Lower lobe of right lung (tissue), 2 donors: ENCODE results near the gene LMF2. TPM values are rescaled to one million over a fixed set of nuclear protein-coding genes. Genes with fewer than 3 reads are reported as not detected.

Experiments used
- ATAC-seq, 2 donors: fragments of 200-7000 bp; cut with Tn5 transposase; one replicate each; pipeline ENCODE4 v1.9.1; 2020 to 2022; ENCODE audit warnings: mild to moderate bottlenecking in 2 of 2, moderate library complexity in 2 of 2
- DNase-seq: peaks from one replicate; pipeline ENCODE4 v3.0.0-alpha.2; 2020
- H3K27ac ChIP-seq: fragments of 200-600 bp; one replicate; pipeline ENCODE4 v1.8.0; 2022
- H3K27me3 ChIP-seq: fragments of 200-600 bp; one replicate; pipeline ENCODE4 v1.8.0; 2022; ENCODE audit warnings: low read depth
- H3K36me3 ChIP-seq: fragments of 200-600 bp; one replicate; pipeline ENCODE4 v1.8.0; 2022; ENCODE audit warnings: mild to moderate bottlenecking
- H3K4me1 ChIP-seq: fragments of 200-600 bp; one replicate; pipeline ENCODE4 v1.8.0; 2022
- H3K4me3 ChIP-seq: fragments of 200-600 bp; one replicate; pipeline ENCODE4 v1.8.0; 2022; ENCODE audit warnings: mild to moderate bottlenecking
- H3K9me3 ChIP-seq: fragments of 200-600 bp; one replicate; pipeline ENCODE4 v1.8.0; 2022
- intact Hi-C: fragments of 100-400 bp; cut with DNase I; formaldehyde crosslinking; loops from one replicate; pipeline ENCODE4 v1.11.0; 2022
- total RNA-seq: library from RNA; stranded (reverse); fragmentation: NEBNext Ultra II Directional; extraction: Animal tissue kit (Norgen Biotek cat#: 25700); gene quantifications from one replicate; pipeline ENCODE4 v1.2.1, GENCODE V29; 2021
- TF ChIP-seq, protein P1 (sequence below): fragments of 200-600 bp; IDR thresholded peaks from one replicate; pipeline ENCODE4 v1.8.0; 2022; ENCODE audit warnings: antibody characterized with exemption, mild to moderate bottlenecking
- donor health status: DM: no; HTN: yes; CAD: no; lungs with severe emphysema.

The LMF2 gene
- total RNA-seq, 1 donor from 2014 or later: 58.8 TPM

DNA sequence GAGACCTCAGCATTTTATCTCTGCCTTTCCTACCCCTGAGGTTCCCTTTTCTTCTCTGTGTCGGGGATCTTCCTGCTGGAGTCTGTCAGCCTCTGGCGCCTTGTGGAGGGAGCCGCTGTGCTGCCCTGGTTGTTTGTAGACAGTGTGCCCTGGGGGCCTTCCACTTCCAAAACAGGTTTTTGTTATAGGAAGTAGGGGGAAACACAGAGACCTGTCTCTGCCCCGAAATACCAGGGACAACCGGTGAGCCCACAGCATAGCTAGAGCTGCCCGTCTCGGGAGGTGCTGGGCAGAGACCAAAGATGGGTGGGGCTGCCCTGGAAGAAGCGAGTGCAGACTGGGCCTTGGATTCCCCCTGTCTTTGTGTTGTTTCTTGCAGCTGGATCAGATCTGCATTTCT, 8.6 kb upstream of the LMF2 start:
- Histone ChIP-seq H3K4me3 (no peak overlapping the region), H3K27me3 (no peaks in the 10 kb centered on the region), H3K36me3 (peaks cover 53% of the 10 kb centered on the region), H3K27ac (no peak overlapping the region), H3K4me1 (peaks cover 14% of the 10 kb centered on the region), H3K9me3 (no peaks in the 10 kb centered on the region)
- TF ChIP-seq, protein P1, sequence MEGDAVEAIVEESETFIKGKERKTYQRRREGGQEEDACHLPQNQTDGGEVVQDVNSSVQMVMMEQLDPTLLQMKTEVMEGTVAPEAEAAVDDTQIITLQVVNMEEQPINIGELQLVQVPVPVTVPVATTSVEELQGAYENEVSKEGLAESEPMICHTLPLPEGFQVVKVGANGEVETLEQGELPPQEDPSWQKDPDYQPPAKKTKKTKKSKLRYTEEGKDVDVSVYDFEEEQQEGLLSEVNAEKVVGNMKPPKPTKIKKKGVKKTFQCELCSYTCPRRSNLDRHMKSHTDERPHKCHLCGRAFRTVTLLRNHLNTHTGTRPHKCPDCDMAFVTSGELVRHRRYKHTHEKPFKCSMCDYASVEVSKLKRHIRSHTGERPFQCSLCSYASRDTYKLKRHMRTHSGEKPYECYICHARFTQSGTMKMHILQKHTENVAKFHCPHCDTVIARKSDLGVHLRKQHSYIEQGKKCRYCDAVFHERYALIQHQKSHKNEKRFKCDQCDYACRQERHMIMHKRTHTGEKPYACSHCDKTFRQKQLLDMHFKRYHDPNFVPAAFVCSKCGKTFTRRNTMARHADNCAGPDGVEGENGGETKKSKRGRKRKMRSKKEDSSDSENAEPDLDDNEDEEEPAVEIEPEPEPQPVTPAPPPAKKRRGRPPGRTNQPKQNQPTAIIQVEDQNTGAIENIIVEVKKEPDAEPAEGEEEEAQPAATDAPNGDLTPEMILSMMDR: no peak
- intact Hi-C loops: no loop called here
- no peak for DNase-seq
- no peak for ATAC-seq

DNA sequence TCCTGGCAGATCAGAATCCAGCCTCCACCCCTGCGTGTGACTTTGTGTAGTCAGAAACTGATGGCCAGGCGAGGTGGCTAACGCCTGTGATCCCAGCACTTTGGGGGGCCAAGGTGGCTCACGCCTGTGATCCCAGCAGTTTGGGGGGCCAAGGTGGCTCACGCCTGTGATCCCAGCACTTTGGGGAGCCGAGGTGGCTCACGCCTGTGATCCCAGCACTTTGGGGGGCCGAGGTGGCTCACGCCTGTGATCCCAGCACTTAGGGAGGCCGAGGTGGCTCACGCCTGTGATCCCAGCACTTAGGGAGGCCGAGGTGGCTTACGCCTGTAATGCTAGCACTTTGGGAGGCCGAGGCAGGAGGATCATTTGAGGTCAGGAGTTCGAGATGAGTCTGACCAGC, 5.7 kb upstream of the LMF2 start:
- H3K4me3 ChIP-seq: no peak overlapping the region
- TF ChIP-seq, protein P1: no peak
- H3K9me3 ChIP-seq: no peaks in the 10 kb centered on the region
- intact Hi-C loops: no loop called here
- H3K36me3 ChIP-seq: peaks cover 32% of the 10 kb centered on the region
- DNase-seq (no peak), ATAC-seq (no peak)
- H3K4me1 ChIP-seq: peaks cover 28% of the 10 kb centered on the region
- no peaks in the 10 kb centered on the region for H3K27me3 ChIP-seq
- no peak overlapping the region for H3K27ac ChIP-seq

DNA sequence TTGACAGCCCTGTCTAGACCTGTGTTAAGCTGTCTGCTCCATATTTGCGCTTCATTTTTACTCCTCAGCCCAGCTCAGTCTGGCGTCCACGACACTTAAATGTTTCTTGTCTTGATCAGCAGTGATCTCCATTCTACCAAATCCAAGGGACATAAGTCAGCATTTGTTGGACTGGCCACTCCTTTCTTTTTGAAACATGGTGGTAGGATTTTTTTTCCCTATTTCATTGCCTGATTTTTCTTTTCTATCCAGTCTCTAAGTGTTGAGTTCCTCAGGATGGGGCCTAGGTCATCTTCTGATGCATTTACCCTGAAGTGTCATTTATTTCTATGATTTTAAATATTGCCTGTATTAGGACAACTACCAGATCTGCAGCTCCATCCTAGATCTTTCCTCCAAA, 1.4 kb upstream of the LMF2 start:
- Histone ChIP-seq H3K9me3 (no peaks in the 10 kb centered on the region), H3K36me3 (peaks cover 27% of the 10 kb centered on the region), H3K4me1 (peaks cover 42% of the 10 kb centered on the region), H3K27me3 (no peaks in the 10 kb centered on the region), H3K4me3 (peak overlapping the region; percentile 84), H3K27ac (peak overlapping the region; percentile 96)
- TF ChIP-seq, protein P1: no peak
- ATAC-seq (no peak), DNase-seq (no peak)
- intact Hi-C loops: no loop called here

DNA sequence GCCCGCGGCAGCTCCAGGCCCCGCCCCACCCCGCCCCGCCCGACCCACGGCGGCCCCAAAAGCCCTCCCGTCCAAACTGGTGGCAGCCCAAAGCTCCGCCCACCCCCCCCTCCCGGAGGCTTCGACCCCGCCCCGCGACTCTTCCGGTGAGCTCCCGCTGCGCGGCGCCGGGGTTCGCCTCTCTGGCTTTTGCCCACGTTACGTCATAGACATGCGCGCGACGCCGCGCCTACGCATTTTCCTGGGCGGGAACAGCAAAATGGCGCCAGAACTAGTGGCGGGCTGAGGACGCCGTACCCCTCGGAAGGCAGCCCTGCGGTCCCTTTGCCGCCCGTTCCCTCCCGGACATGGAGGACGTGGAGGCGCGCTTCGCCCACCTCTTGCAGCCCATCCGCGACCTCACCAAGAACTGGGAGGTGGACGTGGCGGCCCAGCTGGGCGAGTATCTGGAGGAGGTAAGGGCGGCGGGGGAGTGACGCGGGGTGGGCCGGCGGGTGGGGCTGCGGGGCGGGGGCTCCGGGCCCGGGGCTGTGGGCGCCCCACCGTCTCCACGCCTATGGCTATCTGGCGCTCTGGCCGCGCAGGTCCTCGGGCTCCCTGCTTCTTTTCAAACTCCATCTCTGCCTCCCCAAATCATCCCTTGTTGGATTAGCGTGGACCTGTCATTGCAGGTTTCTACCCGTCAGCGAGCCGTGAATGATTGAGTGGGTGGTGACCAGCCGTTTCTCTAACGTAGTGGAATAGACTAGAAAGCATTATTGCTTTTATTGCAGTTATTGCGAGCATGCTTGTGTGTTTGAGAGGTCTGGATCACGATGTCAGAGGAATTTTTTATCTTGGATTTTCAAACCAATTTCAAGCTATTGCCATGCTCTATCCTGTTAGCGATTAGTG, 736 bp upstream of the LMF2 start, which contains the start of gene NCAPH2:
NCAPH2 (plus strand) TSS at position 234 of the 894 bp plus-strand sequence; CDS start at position 348, 114 bp downstream.
- TF ChIP-seq, protein P1: no peak
- peaks cover 42% of the 10 kb centered on the region for H3K4me1 ChIP-seq
- peak; percentile 98 for DNase-seq
- peaks cover 33% of the 10 kb centered on the region for H3K36me3 ChIP-seq
- peak; percentile 85 to 88 for ATAC-seq
- peak within 1 kb of the TSS; percentile 96 for H3K27ac ChIP-seq
- H3K9me3 ChIP-seq: no peaks in the 10 kb centered on the region
- no peaks in the 10 kb centered on the region for H3K27me3 ChIP-seq
- peak within 1 kb of the TSS; percentile 87 for H3K4me3 ChIP-seq
- intact Hi-C loops: no loop called here

DNA sequence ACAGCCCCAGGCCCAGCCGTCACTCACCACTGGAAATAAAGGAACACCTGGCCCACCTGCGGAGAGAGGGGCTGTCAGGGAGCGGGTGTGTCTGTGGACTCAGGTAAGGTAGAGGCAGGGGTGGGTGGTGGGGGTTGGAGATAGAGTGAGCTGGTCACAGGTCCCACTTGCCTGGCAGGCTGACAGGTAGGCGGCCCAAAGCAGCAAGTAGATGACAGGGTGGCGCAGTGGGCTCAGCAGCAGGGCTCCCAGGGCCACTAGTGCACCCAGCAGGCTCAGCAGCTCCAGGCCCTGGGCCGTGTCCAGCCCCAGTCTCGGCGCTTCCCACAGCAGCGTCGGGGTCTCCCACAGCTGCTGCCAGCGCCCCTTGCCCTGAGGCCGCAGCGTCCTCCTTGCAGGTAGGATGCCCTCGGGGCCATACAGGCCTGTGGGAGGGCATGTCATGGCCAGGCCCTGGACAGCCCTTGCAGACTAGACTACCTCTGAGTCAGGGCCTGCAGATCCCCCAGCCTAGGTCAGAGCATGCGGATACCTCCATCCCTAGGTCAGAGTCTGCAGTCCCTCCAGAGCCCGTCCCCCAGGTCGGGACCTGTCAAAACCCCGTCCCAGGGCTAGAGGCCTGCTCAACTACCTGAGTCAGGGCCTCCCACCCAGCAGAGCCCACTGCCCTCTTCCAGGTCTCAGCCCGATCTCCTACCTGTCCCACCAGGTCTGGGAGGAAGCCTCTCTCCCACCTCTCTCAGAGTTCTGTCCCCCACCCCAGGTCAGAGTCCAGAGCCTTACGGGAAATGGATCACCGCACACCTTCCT, 686 bp downstream of the LMF2 start:
- peak; percentile 1 to 6 for ATAC-seq
- intact Hi-C loops: no loop called here
- Histone ChIP-seq H3K4me3 (peak overlapping the region; percentile 87), H3K4me1 (peaks cover 31% of the 10 kb centered on the region), H3K27ac (peak overlapping the region; percentile 90), H3K36me3 (peaks cover 43% of the 10 kb centered on the region), H3K9me3 (no peaks in the 10 kb centered on the region), H3K27me3 (no peaks in the 10 kb centered on the region)
- DNase-seq: peak; percentile 61
- TF ChIP-seq, protein P1: no peak
